A673 (cell line): ENCODE measurements around the gene RNF215. TPM values are rescaled to one million over a fixed set of nuclear protein-coding genes. Genes with fewer than 3 reads are reported as not detected.

Experiments used
- BruUV-seq: library from RNA; stranded (reverse); fragments of 400-500 nt; replicated peaks from 2 replicates; lab custom pipeline; 2021; lab: Mats Ljungman, UMichigan
- CTCF ChIA-PET: fragments of 300-600 bp; sonication (Branson Sonifier 250); formaldehyde crosslinking; loops from one replicate; lab custom pipeline; 2022; ENCODE audit warnings: antibody characterized with exemption; lab: Charles Lee
- POLR2A ChIA-PET: fragments of 300-600 bp; sonication (Branson Sonifier 250); formaldehyde crosslinking; loops from one replicate; lab custom pipeline; 2022; ENCODE audit warnings: antibody characterized with exemption; ENCODE audit not compliant: low non-redundant PET; lab: Charles Lee
- DNase-seq: peaks from one replicate; pipeline ENCODE4 v3.0.0-alpha.2; 2015; ENCODE audit warnings: low spot score
- H3K27ac ChIP-seq: fragments of 200-600 bp; sonication (generic); 2 replicates; pipeline ENCODE4 v1.5.1; 2016; ENCODE audit warnings: mixed run types, low read depth, mild to moderate bottlenecking, mixed read lengths, antibody characterized with exemption, low read length; ENCODE audit not compliant: poor library complexity, severe bottlenecking
- H3K27me3 ChIP-seq: fragments of 200-600 bp; sonication (generic); replicated peaks from 2 replicates; pipeline ENCODE4 v1.6.1; 2017; ENCODE audit warnings: mixed run types, low read depth, mild to moderate bottlenecking, mixed read lengths, antibody characterized with exemption, low read length; ENCODE audit not compliant: insufficient read depth, poor library complexity
- H3K36me3 ChIP-seq: fragments of 200-600 bp; sonication (generic); 2 replicates; pipeline ENCODE4 v1.6.1; 2016; ENCODE audit warnings: mixed run types, mild to moderate bottlenecking, mixed read lengths, antibody characterized with exemption, low read length; ENCODE audit not compliant: insufficient read depth, poor library complexity, severe bottlenecking
- H3K4me1 ChIP-seq: fragments of 200-600 bp; sonication (generic); 2 replicates; pipeline ENCODE4 v1.6.1; 2017; ENCODE audit warnings: mixed run types, mild to moderate bottlenecking, mixed read lengths, antibody characterized with exemption, low read length; ENCODE audit not compliant: insufficient read depth, poor library complexity, severe bottlenecking
- H3K4me3 ChIP-seq: fragments of 200-600 bp; sonication (generic); 2 replicates; pipeline ENCODE4 v1.5.1; 2016; ENCODE audit warnings: low read depth, mixed run types, mild to moderate bottlenecking, mixed read lengths, low read length; ENCODE audit not compliant: poor library complexity, severe bottlenecking
- H3K9me3 ChIP-seq: fragments of 200-600 bp; sonication (generic); 2 replicates; pipeline ENCODE4 v1.6.1; 2016; ENCODE audit warnings: mixed run types, low read depth, mild to moderate bottlenecking, mixed read lengths, antibody characterized with exemption, low read length; ENCODE audit not compliant: poor library complexity, severe bottlenecking
- CTCF ChIP-seq: fragments of 300-800, 200-600 bp; sonication (generic); conservative IDR thresholded peaks from 2 replicates; pipeline ENCODE4 v1.5.1; 2017; ENCODE audit warnings: low read depth, mild to moderate bottlenecking, antibody characterized with exemption, low read length, moderate library complexity, mixed read lengths
- EZH2 ChIP-seq: fragments of 200-600 bp; sonication (generic); IDR thresholded peaks from 2 replicates; pipeline ENCODE4 v1.6.1; 2017; ENCODE audit warnings: borderline replicate concordance, low read depth, mild to moderate bottlenecking, mixed read lengths, antibody characterized with exemption, low read length; ENCODE audit not compliant: poor library complexity, severe bottlenecking
- intact Hi-C: fragments of 100-400 bp; cut with micrococcal nuclease; formaldehyde crosslinking; loops from one replicate; pipeline ENCODE4 v1.10.0; 2022; ENCODE audit not compliant: unreplicated experiment
- total RNA-seq: library from RNA; stranded (reverse); gene quantifications from 2 replicates; pipeline ENCODE4 v1.2.3, GENCODE V29; 2021

The RNF215 gene
- total RNA-seq, 1 experiment from 2014 or later: 18.9 TPM

GRCh38 chr22:30385942-30386341 is 1.3 kb downstream of the RNF215 start:
- TF ChIP-seq CTCF (no peak), EZH2 (no peak)
- POLR2A ChIA-PET: no interaction called here
- intact Hi-C loops: loop anchor here (2.0 kb wide), 1 partner anchor 123 kb away; no protein-coding TSS in a partner anchor
- CTCF ChIA-PET: interaction anchor here (0.6 kb wide), 1 partner anchor 768 kb away, joined by 4 read pairs; no protein-coding TSS in a partner anchor
- H3K27me3 ChIP-seq: no peaks in the 10 kb centered on the region
- H3K4me3 ChIP-seq: no peak overlapping the region
- no peaks in the 10 kb centered on the region for H3K9me3 ChIP-seq
- DNase-seq: no peak
- no peak overlapping the region for H3K27ac ChIP-seq
- TSS peak; percentile 44 for BruUV-seq
- no peaks in the 10 kb centered on the region for H3K36me3 ChIP-seq
- H3K4me1 ChIP-seq: peaks cover 4% of the 10 kb centered on the region

GRCh38 chr22:30383061-30383460 is 4.2 kb downstream of the RNF215 start:
- no peaks in the 10 kb centered on the region for H3K9me3 ChIP-seq

GRCh38 chr22:30382340-30382739 is 4.9 kb downstream of the RNF215 start:
- no TSS peak for BruUV-seq
- Histone ChIP-seq H3K27me3 (no peaks in the 10 kb centered on the region), H3K27ac (no peak overlapping the region), H3K9me3 (no peaks in the 10 kb centered on the region), H3K36me3 (no peaks in the 10 kb centered on the region), H3K4me3 (no peak overlapping the region), H3K4me1 (peaks cover 4% of the 10 kb centered on the region)
- ChIA-PET POLR2A (no interaction called here), CTCF (no interaction called here)
- TF ChIP-seq CTCF: no peak
- no peak for TF ChIP-seq EZH2
- intact Hi-C loops: no loop called here
- no peak for DNase-seq

More at GRCh38 chr22:30383061-30383460, 4.2 kb downstream of the RNF215 start:
- no peak overlapping the region for H3K4me3 ChIP-seq
- DNase-seq: no peak
- no TSS peak for BruUV-seq
- CTCF ChIA-PET: no interaction called here
- H3K27ac ChIP-seq: no peak overlapping the region
- H3K4me1 ChIP-seq: peaks cover 4% of the 10 kb centered on the region
- TF ChIP-seq EZH2: no peak
- no peak for TF ChIP-seq CTCF
- POLR2A ChIA-PET: no interaction called here
- no peaks in the 10 kb centered on the region for H3K36me3 ChIP-seq
- intact Hi-C loops: no loop called here
- H3K27me3 ChIP-seq: no peaks in the 10 kb centered on the region
